GM23338 (cell line): ENCODE measurements around the gene MYRFL. TPM values are rescaled to one million over a fixed set of nuclear protein-coding genes. Genes with fewer than 3 reads are reported as not detected.

Experiments
- ATAC-seq: fragments of 200-7000 bp; cut with Tn5 transposase; 3 replicates; pipeline ENCODE4 v1.9.1; 2020
- DNase-seq: peaks from one replicate; pipeline ENCODE4 v3.0.0-alpha.2; 2015; ENCODE audit warnings: low spot score
- H2AFZ ChIP-seq: fragments of 200-600 bp; sonication (generic); 2 replicates; pipeline ENCODE4 v1.8.0; 2016; ENCODE audit warnings: antibody characterized with exemption, mild to moderate bottlenecking, moderate library complexity
- H3F3A ChIP-seq: fragments of 200-600 bp; sonication (generic); replicated peaks from 2 replicates; pipeline ENCODE4 v1.8.0; 2017; ENCODE audit warnings: antibody characterized with exemption, mixed run types, low read depth
- H3K27ac ChIP-seq: fragments of 200-600 bp; sonication (generic); 2 replicates; pipeline ENCODE4 v1.6.1; 2016; ENCODE audit warnings: low read depth
- H3K27me3 ChIP-seq: fragments of 200-600 bp; sonication (generic); 2 replicates; pipeline ENCODE4 v1.8.0; 2016; ENCODE audit warnings: mild to moderate bottlenecking, mixed run types, moderate library complexity; ENCODE audit not compliant: insufficient read depth
- H3K36me3 ChIP-seq: fragments of 200-600 bp; sonication (generic); 2 replicates; pipeline ENCODE4 v1.8.0; 2016; ENCODE audit warnings: mild to moderate bottlenecking; ENCODE audit not compliant: insufficient read depth
- H3K4me1 ChIP-seq: fragments of 200-600 bp; sonication (generic); 2 replicates; pipeline ENCODE4 v1.8.0; 2016; ENCODE audit warnings: mild to moderate bottlenecking, moderate library complexity; ENCODE audit not compliant: insufficient read depth
- H3K4me2 ChIP-seq: fragments of 200-600 bp; sonication (generic); 2 replicates; pipeline ENCODE4 v1.7.1; 2017; ENCODE audit warnings: mixed run types
- H3K4me3 ChIP-seq: fragments of 200-600 bp; sonication (generic); 2 replicates; pipeline ENCODE4 v1.6.1; 2016; ENCODE audit warnings: mixed run types
- H3K79me2 ChIP-seq: fragments of 200-600 bp; sonication (generic); replicated peaks from 2 replicates; pipeline ENCODE4 v1.8.0; 2017; ENCODE audit warnings: mild to moderate bottlenecking; ENCODE audit not compliant: insufficient read depth
- H3K9me2 ChIP-seq: fragments of 200-600 bp; sonication (generic); 2 replicates; pipeline ENCODE4 v1.8.0; 2017; ENCODE audit not compliant: insufficient read depth
- H4K20me1 ChIP-seq: fragments of 200-600 bp; sonication (generic); replicated peaks from 2 replicates; pipeline ENCODE4 v1.8.0; 2017; ENCODE audit warnings: mild to moderate bottlenecking; ENCODE audit not compliant: insufficient read depth
- H3K27ac Mint-ChIP-seq: 2 replicates; pipeline ENCODE4 v1.8.0; 2020; ENCODE audit warnings: inconsistent platforms, mild to moderate bottlenecking, moderate library complexity, mixed read lengths
- H3K27me3 Mint-ChIP-seq: 3 replicates; pipeline ENCODE4 v1.8.0; 2022; ENCODE audit warnings: low read depth, mild to moderate bottlenecking, moderate library complexity, mixed read lengths, inconsistent platforms; ENCODE audit not compliant: insufficient read depth, poor library complexity
- H3K36me3 Mint-ChIP-seq: 3 replicates; pipeline ENCODE4 v1.8.0; 2021; ENCODE audit warnings: low read depth, mild to moderate bottlenecking, inconsistent platforms, moderate library complexity, mixed read lengths
- H3K4me1 Mint-ChIP-seq: 3 replicates; pipeline ENCODE4 v1.8.0; 2020; ENCODE audit warnings: mild to moderate bottlenecking, inconsistent platforms, mixed read lengths
- H3K4me3 Mint-ChIP-seq: 3 replicates; pipeline ENCODE4 v1.8.0; 2021; ENCODE audit warnings: moderate library complexity, mild to moderate bottlenecking, inconsistent platforms, mixed read lengths
- H3K9me3 Mint-ChIP-seq: 3 replicates; pipeline ENCODE4 v1.8.0; 2020; ENCODE audit warnings: moderate library complexity, mild to moderate bottlenecking, inconsistent platforms, mixed read lengths
- CTCF ChIP-seq, 2 experiments: fragments of 200-600 bp in 1 of 2; sonication (generic) in 1 of 2; conservative IDR thresholded peaks; 2 replicates each; pipeline versions ENCODE4 v1.5.1 to v1.6.1; 2016 to 2017; ENCODE audit warnings: antibody characterized with exemption in 2 of 2, low read depth in 2 of 2, mild to moderate bottlenecking in 2 of 2, moderate library complexity in 1 of 2
- ETS1 ChIP-seq: IDR thresholded peaks from 2 replicates; pipeline ENCODE4 v1.6.1; 2016; ENCODE audit warnings: antibody characterized with exemption
- EZH2 ChIP-seq: fragments of 200-600 bp; sonication (generic); IDR thresholded peaks from one replicate; pipeline ENCODE4 v1.8.0; 2017; ENCODE audit warnings: antibody characterized with exemption, mild to moderate bottlenecking, low read depth; ENCODE audit not compliant: unreplicated experiment
- EZH2phosphoT487 ChIP-seq: fragments of 200-600 bp; sonication (generic); IDR thresholded peaks from one replicate; pipeline ENCODE4 v1.8.1; 2018; ENCODE audit warnings: antibody characterized with exemption; ENCODE audit not compliant: unreplicated experiment
- JUNB ChIP-seq: IDR thresholded peaks from one replicate; pipeline ENCODE4 v1.6.1; 2016; ENCODE audit warnings: antibody characterized with exemption; ENCODE audit not compliant: unreplicated experiment
- POLR2AphosphoS5 ChIP-seq: IDR thresholded peaks from 2 replicates; pipeline ENCODE4 v1.6.1; 2016; ENCODE audit warnings: antibody characterized with exemption, low read depth
- STAT1 ChIP-seq: IDR thresholded peaks from one replicate; pipeline ENCODE4 v1.6.1; 2016; ENCODE audit warnings: antibody characterized with exemption; ENCODE audit not compliant: unreplicated experiment
- ZNF114 ChIP-seq: fragments of 250-450 bp; sonication (Bioruptor Pico); IDR thresholded peaks from 2 replicates; pipeline ENCODE4 v1.5.0; 2020; ENCODE audit warnings: mild to moderate bottlenecking, moderate library complexity
- ZNF462 ChIP-seq: fragments of 250-450 bp; sonication (Bioruptor Pico); IDR thresholded peaks from 2 replicates; pipeline ENCODE4 v1.5.0; 2020; ENCODE audit warnings: mild to moderate bottlenecking, moderate library complexity
- polyA plus RNA-seq: library from polyadenylated mRNA; unstranded; fragments of >200 nt; fragmentation: Nextera tagmentation; extraction: Ambion mirVana; gene quantifications from 2 replicates; pipeline ENCODE4 v1.2.1, GENCODE V29; 2016
- total RNA-seq: library from RNA; depleted of rRNA; stranded (reverse); fragments of >200 nt; shearing (Covaris generic); gene quantifications from 2 replicates; pipeline ENCODE4 v1.2.3, GENCODE V29; 2014

MYRFL gene
- total and polyA plus RNA-seq, 2 experiments from 2014 or later = 2.3 to 2.8 TPM

GRCh38 chr12:69884386-69884785 is 59.4 kb downstream of the MYRFL start (continued):
- TF ChIP-seq ZNF462 (CRISPR knock-in tag) (no peak), STAT1 (no peak), ZNF114 (CRISPR knock-in tag) (no peak), CTCF (conservative IDR thresholded peaks at IDR 0.05; ENCODE audit: low read depth in 2 of 2) (no peak), ETS1 (no peak)

- no peak overlapping the region for H3K4me3 ChIP-seq
- H3K27ac ChIP-seq = no peak overlapping the region
- Mint-ChIP-seq H3K4me1 (no peaks in the 10 kb centered on the region; the same call in 2 of the 3 replicates), H3K27me3 (no peaks in the 10 kb centered on the region), H3K4me3 (no peak overlapping the region), H3K27ac (no peak overlapping the region), H3K36me3 (no peaks in the 10 kb centered on the region), H3K9me3 (no peaks in the 10 kb centered on the region)
- no peaks in the 10 kb centered on the region for H3K36me3 ChIP-seq
- TF ChIP-seq POLR2AphosphoS5 = no peak
- no peak for TF ChIP-seq JUNB
- no peak for TF ChIP-seq EZH2phosphoT487
- no peak for TF ChIP-seq EZH2
- H3K79me2 ChIP-seq = no peaks in the 10 kb centered on the region
- no peak for DNase-seq
- H3K9me2 ChIP-seq = peaks cover 11% of the 10 kb centered on the region
- no peaks in the 10 kb centered on the region for H3K4me1 ChIP-seq
- H3K27me3 ChIP-seq = no peaks in the 10 kb centered on the region
- no peaks in the 10 kb centered on the region for H4K20me1 ChIP-seq
- no peaks in the 10 kb centered on the region for H3F3A ChIP-seq
- H3K4me2 ChIP-seq = no peak overlapping the region
- 0 out of 2 replicates have a peak overlapping the region, but pooled peaks have one; percentile 2 for H2AFZ ChIP-seq
- ATAC-seq = no peak
Observed at GRCh38 chr12:69885658-69886057, 60.6 kb downstream of the MYRFL start.
